ENCODE results near the gene EIF4EBP3. TPM values are rescaled to one million over a fixed set of nuclear protein-coding genes. Genes with fewer than 3 reads are reported as not detected.

Gene EIF4EBP3
- polyA plus RNA-seq, 1 experiment = 1.7 TPM

DNA sequence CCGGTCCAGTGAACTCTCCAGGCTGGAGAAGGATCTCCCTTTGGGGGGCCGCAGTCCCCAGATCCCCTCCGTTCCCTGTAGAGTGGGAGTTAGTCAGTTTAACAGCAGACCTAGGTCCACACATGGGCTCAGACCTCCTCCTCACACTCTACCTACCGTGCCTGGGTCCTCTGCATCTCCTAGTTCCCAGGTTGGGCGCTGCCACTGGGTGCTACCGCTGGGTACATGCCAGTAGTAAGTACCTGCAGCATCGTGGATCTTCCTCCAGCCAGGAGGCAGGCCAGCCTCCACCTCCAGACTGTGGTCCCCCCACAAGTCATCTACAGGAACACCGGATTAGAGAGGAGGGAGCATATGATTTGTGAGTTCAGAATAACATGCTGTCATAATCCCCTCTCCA, 16.1 kb downstream of the EIF4EBP3 start:
- no peaks in the 10 kb centered on the region for H3K27me3 ChIP-seq (ENCODE audit: control insufficient read depth, insufficient read depth, low read length)
- ChIA-PET CTCF (interaction anchor here (0.6 kb wide), 1 partner anchor 16 kb away, joined by 4 read pairs; no protein-coding TSS in a partner anchor), POLR2A (interaction anchor here (0.6 to 2.1 kb wide), 8 partner anchors 13 to 162 kb away, joined by 3 to 13 read pairs (median 6); partner anchors contain the start of genes ANKHD1, EIF4EBP3, IK and NDUFA2)
- TF ChIP-seq, protein P1, sequence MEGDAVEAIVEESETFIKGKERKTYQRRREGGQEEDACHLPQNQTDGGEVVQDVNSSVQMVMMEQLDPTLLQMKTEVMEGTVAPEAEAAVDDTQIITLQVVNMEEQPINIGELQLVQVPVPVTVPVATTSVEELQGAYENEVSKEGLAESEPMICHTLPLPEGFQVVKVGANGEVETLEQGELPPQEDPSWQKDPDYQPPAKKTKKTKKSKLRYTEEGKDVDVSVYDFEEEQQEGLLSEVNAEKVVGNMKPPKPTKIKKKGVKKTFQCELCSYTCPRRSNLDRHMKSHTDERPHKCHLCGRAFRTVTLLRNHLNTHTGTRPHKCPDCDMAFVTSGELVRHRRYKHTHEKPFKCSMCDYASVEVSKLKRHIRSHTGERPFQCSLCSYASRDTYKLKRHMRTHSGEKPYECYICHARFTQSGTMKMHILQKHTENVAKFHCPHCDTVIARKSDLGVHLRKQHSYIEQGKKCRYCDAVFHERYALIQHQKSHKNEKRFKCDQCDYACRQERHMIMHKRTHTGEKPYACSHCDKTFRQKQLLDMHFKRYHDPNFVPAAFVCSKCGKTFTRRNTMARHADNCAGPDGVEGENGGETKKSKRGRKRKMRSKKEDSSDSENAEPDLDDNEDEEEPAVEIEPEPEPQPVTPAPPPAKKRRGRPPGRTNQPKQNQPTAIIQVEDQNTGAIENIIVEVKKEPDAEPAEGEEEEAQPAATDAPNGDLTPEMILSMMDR (IDR thresholded peaks at IDR 0.05; ENCODE audit: low read depth, low read length) = no peak
- no peaks in the 10 kb centered on the region; the same call in 1 of the 2 replicates for H3K9me3 ChIP-seq (ENCODE audit: control insufficient read depth, insufficient read depth, low read length)
- peak overlapping the region; percentile 98 for H3K4me3 ChIP-seq (ENCODE audit: low read depth, low read length)
- H3K27ac ChIP-seq (ENCODE audit: low read depth, low read length) = peak overlapping the region; percentile 89
- no peak for DNase-seq (ENCODE audit: low read depth, low spot score)

DNA sequence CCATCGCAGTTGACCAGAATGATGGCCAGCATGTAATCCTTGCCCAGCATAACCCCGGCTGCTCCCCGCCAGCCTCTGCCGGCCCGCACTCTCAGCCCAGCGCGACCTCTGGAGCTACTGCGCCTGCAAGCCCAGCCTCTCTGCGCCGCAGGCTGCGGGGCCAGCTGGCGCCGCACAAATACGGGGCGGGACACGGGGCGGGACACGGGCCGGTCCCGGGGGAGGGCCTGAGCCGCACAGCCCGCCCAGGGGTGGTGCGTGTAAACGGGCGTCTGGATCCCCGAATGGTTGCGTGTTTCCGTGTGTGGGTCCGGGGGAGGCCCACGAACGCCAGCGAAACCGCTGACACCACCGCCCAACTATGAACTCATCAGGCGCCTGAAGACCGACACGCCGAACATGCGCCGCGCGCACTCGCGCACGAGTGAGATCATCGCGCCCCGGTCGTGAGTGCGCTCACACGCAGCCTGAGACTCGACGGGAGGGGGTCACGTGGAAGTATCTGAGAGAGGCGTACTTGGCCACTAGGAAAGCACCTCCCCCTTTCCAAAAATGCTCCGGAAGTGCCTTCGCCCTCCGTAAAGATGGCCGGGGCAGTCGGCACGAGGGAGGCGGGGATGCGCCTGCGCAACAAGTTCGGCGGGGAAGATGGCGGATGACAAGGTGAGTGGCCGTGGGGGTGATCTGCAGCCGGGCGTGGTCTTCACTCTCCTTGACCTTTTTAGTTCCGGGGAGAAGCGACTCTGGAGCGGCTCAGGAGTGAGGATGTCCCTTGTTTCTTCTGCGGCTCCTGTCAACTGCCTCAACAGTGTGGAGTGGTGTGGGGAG, 16.9 kb downstream of the EIF4EBP3 start, which contains the start of the genes APBB3 and SLC35A4:
Gene APBB3 (minus strand): TSS at position 403 of the 828 bp plus-strand sequence. CDS start 353 bp downstream, at position 50.
Gene SLC35A4 (plus strand): TSS at position 633 of the 828 bp plus-strand sequence. CDS start 2,342 bp downstream, outside the sequence.
- peak; percentile 99 for DNase-seq (ENCODE audit: low read depth, low spot score)
- POLR2A ChIA-PET = interaction anchor here (0.6 to 2.1 kb wide), 8 partner anchors 12 to 163 kb away, joined by 3 to 13 read pairs (median 6); partner anchors contain the start of genes ANKHD1, EIF4EBP3, IK and NDUFA2
- H3K4me3 ChIP-seq (ENCODE audit: low read depth, low read length) = peak within 1 kb of the TSS; percentile 98
- TF ChIP-seq, protein P1 (IDR thresholded peaks at IDR 0.05; ENCODE audit: low read depth, low read length) = no peak
- CTCF ChIA-PET = interaction anchor here (0.6 to 1.3 kb wide), 3 partner anchors 14 to 71 kb away, joined by 3 to 8 read pairs (median 4); no protein-coding TSS in a partner anchor
- no peaks in the 10 kb centered on the region for H3K27me3 ChIP-seq (ENCODE audit: control insufficient read depth, insufficient read depth, low read length)
- no peaks in the 10 kb centered on the region; the same call in 1 of the 2 replicates for H3K9me3 ChIP-seq (ENCODE audit: control insufficient read depth, insufficient read depth, low read length)
- peak within 1 kb of the TSS; percentile 89 for H3K27ac ChIP-seq (ENCODE audit: low read depth, low read length)

DNA sequence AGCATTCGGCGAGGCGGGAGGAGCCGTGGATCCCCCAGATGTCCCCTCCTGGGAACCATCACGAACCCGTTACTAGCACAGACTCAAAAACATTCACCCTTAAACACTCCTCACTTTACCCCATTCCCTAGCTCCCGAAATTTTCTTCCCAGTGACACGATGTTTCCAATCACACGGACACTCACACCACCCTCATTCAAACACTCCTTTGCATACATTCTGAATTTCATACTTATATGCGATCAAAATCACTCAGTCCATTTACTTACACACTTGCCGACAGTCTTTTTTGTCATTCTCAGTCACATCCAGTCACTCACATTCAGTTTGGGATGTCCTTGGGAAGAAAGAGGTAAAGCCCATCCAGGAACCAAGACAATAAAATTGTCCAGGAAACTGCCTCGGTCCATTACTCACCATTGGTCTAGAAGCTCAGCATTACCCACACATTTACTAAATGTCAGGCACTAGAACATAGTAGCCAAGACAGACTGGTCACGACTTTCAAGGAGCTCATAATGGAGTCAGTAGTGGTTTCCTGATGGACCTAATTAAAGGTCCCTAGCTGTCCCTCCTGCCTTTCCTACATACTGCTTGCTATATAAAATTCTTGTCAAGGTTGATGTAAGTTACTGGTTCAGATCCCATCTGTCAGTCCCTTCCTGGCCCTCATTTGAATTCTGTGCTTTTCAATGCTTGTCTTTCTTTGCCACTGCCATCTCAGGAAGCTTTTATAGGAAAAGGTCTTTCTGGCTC, 17.7 kb downstream of the EIF4EBP3 start:
- DNase-seq (ENCODE audit: low read depth, low spot score) = no peak
- POLR2A ChIA-PET = interaction anchor here (0.5 to 0.9 kb wide), 3 partner anchors 17 to 68 kb away, joined by 3 read pairs; partner anchors contain the start of genes CD14 and EIF4EBP3
- H3K4me3 ChIP-seq (ENCODE audit: low read depth, low read length) = peak overlapping the region; percentile 98
- CTCF ChIA-PET = interaction anchor here (0.5 to 1.3 kb wide), 4 partner anchors 13 to 70 kb away, joined by 3 to 8 read pairs (median 3); no protein-coding TSS in a partner anchor
- TF ChIP-seq, protein P1 (IDR thresholded peaks at IDR 0.05; ENCODE audit: low read depth, low read length) = no peak
- peak overlapping the region; percentile 89 for H3K27ac ChIP-seq (ENCODE audit: low read depth, low read length)
- no peaks in the 10 kb centered on the region for H3K27me3 ChIP-seq (ENCODE audit: control insufficient read depth, insufficient read depth, low read length)
- no peaks in the 10 kb centered on the region; the same call in 1 of the 2 replicates for H3K9me3 ChIP-seq (ENCODE audit: control insufficient read depth, insufficient read depth, low read length)

DNA sequence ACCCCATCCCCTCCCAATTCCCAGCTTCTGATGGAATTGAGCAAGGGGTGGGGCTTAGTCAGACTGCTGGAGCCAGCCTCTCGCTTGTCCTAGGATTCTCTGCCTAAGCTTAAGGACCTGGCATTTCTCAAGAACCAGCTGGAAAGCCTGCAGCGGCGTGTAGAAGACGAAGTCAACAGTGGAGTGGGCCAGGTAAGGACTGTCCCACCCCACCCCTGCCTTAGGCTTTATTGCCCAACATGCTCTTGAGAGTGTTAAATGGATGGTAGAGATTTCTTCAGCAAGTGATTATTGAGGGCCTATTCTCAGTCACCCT, 18.3 kb downstream of the EIF4EBP3 start:
- TF ChIP-seq, protein P1 (IDR thresholded peaks at IDR 0.05; ENCODE audit: low read depth, low read length) = no peak
- DNase-seq (ENCODE audit: low read depth, low spot score) = no peak
- H3K27ac ChIP-seq (ENCODE audit: low read depth, low read length) = no peak overlapping the region
- H3K9me3 ChIP-seq (ENCODE audit: control insufficient read depth, insufficient read depth, low read length) = no peaks in the 10 kb centered on the region; the same call in 1 of the 2 replicates
- ChIA-PET CTCF (interaction anchor here (0.5 to 1.3 kb wide), 4 partner anchors 13 to 70 kb away, joined by 3 to 8 read pairs (median 3); no protein-coding TSS in a partner anchor), POLR2A (interaction anchor here (0.8 to 0.9 kb wide), 2 partner anchors 18 to 67 kb away, joined by 3 read pairs; partner anchors contain the start of genes CD14 and EIF4EBP3)
- no peaks in the 10 kb centered on the region for H3K27me3 ChIP-seq (ENCODE audit: control insufficient read depth, insufficient read depth, low read length)
- peak overlapping the region; percentile 98 for H3K4me3 ChIP-seq (ENCODE audit: low read depth, low read length)
